Measurements from ENCODE around the gene GDE1.

The GDE1 gene

DNA sequence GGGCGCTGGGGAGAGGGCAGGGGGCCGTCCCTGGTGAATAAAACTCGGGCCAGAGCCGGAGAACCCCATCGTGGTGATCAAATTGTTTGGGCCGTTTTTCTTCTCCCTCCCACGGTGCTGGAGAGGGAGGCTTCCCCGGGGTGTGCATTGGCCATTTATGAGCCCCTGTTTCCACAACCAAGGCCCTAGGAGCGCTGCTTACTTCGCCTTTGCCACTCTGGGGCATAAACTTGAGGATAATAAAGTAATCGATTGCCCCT, 2.4 kb upstream of the GDE1 start:
- no peak for DNase-seq (ENCODE audit: low read depth in 2 of 3, low spot score in 2 of 3)

DNA sequence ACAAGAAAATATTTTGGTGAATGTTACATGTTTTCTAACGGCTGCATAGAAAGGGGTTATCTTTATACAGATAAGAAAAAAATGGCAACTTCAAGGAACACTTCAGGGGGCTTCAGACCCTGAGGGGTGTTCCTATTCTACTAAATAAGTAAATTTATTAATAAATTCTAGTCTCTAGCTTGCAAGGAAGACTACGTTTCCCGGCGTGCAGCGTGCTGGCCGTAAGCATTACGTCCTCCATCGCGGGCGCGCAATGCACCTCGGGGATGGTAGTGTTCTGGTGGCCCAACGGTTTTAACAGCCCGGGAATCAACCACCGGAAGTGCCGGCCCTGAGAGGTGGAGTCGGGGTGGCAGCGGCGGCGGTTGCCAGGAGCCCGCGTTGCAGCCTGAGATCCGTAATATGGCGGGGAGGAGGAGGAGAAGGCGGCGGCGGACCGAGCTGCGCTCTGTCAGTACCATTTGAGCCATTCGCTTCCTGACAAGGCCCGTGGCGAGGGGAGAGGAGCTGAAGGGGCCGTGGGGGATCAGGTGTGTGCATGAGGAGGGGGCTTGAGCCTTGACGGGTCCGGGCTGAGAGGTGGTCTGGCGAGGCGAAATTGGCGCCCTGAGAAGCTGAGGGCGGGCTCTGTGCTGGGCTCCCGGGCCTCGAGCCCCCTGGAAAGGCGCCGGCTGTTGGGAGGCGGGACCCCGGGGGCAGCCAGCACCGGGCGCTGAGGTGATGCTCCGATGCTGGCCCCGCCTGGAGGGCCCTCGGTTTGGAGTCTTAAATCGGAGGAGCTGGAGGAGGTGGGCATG, 1.9 kb upstream of the GDE1 start, which contains the start of gene CCP110:
Gene CCP110, plus strand, starts transcription at position 384 of the 797 bp plus-strand sequence. CDS start 3,940 bp downstream, outside the sequence.
- peak; percentile 69 to 87 (median 83) for DNase-seq (ENCODE audit: low read depth in 2 of 3, low spot score in 2 of 3)

DNA sequence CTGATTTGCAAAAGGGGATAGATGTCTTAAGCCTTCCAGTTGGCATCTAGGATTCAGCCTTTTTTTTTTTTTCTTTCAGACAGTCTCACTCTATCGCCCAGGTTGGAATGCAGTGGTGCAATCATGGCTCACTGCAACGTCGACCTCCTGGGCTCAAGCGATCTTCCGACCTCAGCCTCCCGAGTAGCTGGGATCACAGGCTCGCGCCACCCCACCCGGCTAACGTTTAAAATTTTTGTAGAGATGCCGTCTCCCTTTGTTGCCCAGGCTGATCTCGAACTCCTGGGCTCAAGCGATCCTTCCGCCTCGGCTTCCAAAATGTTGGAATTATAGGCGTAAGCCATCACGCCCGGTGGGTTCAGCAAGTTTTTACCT, 1.3 kb upstream of the GDE1 start:
- DNase-seq (ENCODE audit: low read depth in 2 of 3, low spot score in 2 of 3): no peak

DNA sequence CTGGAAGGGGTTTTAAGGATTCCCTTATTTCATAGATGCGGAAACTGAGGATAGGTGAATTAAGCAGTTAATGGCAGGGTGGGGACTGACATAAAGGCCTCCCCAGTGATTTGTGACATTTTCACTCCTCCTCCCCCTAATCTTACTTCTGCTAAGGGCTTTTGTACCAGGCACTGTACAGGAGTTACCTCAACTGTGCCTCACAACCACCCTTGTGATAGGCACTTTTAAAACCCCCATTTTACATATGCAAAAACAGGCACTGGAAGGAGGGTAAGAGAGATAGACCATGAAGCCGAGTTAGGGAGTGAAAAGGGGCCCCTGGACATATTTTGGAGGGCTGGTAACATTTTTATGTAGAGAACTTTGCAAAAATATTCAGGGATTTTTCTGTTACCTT, 862 bp upstream of the GDE1 start:
- no peak for DNase-seq (ENCODE audit: low read depth in 2 of 3, low spot score in 2 of 3)

DNA sequence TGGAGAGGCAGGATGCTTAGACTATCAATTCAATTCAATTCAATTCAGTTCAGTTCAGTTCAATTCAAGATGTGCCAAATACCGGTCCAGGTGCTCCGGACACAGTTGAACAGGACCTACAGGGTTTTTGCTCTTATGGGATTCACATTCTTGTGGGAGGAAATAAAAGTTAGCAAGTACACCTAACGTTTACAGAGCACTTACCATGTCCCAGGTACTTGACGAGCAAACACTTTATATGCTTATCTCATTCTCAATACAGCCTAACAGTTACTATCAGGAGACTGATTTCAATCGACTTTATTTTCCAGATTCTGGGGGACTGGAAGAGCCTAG, 467 bp upstream of the GDE1 start:
- DNase-seq (ENCODE audit: low read depth in 2 of 3, low spot score in 2 of 3): no peak

DNA sequence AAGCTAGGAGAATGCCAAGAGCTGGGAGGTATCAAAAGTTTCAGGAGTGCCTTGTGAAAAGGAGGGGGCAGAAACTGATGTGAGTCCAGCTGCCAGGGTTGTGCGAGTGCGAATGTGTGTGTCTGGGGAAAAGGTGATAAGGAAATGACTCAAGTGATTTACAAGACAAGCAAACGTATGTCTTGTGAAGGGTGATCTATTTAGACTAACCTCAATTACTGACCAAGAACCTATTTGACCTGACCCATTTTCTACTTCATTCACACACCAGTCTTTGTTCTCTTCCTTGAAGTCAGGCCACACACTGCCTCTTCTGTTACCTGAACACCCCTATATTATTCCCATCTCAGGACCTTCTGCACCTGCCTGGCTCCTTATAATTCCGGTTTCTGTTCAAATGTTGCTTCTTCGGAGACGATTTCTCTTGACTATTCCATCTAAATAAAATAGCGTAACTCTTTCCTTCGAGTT, 1.0 kb downstream of the GDE1 start:
- no peak for DNase-seq (ENCODE audit: low read depth in 2 of 3, low spot score in 2 of 3)

DNA sequence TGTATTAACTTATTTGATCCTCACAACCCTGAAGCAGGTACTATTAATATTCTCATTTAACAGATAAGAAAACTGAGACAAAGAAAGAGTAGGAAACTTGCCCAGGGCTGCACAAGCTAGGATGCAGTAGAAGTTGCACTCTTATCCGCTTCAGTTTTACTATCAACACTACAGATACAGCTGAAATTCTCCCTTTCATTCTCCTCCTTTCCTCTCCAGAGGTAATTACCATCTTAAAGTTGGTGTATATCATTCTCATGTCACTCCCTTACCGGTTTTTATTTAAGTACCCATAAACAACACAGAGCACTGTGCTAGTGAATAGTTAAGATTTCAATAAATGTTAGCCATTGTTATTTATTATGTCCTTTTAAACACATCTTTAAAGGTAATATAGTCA, 3.5 kb downstream of the GDE1 start:
- no peak for DNase-seq (ENCODE audit: low read depth in 2 of 3, low spot score in 2 of 3)

DNA sequence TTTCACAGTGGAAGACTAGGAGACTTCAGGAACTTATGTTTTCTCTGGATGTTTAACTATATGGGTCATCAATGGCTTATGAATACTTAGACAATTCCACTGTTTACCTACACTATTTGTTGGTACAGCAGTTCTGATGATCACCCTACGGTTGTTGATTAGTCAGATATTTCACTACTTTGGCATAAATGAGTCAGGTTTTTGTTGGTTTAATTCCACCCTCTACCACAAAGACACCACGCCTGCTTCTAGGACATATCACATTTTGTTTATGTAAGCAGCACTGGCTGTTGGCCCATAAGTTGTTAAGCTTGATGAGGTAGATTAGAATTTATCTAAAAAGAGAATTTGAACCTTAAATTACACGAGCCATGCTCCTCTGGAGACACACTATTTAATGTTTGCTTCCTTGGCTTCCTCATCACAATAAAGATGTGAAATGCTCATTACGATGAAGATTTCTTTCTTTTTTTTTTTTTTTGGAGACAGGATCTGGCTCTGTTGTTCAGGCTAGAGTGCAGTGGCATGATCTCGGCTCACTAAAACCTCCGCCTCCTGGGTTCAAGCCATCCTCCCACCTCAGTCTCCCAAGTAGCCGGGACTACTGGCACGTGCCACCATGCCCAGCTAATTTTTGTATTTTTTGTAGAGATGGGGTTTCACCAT, 4.3 kb downstream of the GDE1 start:
- DNase-seq (ENCODE audit: low read depth in 2 of 3, low spot score in 2 of 3): no peak

DNA sequence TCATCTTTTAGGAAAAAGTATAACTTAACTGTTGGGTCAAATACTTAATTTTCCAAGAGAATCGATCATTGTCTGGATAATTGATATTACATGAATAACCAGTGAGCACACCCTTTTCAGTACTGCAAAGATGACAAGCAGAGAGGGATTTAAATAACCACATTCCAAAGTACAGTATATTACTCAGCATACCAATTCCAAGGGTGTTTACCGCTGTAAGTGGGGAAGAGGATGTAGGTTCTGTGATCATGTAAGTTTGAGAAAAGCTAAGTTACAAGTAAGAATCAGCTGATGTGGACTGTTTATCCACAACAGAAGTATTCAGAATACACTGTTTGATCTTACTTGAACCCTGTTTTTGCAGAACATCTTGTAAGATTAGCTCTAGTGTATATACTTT, 6.1 kb downstream of the GDE1 start:
- DNase-seq (ENCODE audit: low read depth in 2 of 3, low spot score in 2 of 3): no peak

DNA sequence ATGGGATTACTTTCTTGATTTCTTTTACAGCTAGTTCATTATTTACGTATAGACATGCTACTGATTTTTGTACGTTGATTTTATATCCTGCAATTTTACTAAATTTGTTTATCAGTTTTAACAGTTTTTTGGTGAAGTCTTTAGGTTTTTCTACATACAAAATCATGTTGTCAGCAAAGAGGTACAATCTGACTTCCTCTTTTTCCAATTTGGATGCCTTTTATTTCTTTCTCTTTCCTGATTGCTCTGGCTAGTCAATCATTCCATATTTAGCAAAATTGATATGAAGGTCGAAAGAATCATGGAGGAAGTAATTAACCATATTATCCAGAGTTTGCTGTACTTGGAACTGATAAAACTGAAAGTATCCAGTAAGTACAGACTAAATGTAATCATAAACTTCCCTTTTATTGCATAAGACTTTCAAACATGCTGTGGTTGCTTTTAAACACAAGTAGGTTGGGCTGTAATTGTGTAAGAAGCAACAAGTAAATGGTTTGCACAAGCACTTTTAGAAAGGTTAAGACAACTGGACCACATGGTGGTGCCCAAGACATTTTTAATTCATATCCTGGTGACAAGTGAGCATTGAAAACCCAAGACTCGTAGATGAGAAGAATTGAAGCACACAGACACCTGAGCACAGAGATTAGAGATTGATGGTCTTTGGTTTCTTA, 8.4 kb downstream of the GDE1 start:
- no peak for DNase-seq (ENCODE audit: low read depth in 2 of 3, low spot score in 2 of 3)

DNA sequence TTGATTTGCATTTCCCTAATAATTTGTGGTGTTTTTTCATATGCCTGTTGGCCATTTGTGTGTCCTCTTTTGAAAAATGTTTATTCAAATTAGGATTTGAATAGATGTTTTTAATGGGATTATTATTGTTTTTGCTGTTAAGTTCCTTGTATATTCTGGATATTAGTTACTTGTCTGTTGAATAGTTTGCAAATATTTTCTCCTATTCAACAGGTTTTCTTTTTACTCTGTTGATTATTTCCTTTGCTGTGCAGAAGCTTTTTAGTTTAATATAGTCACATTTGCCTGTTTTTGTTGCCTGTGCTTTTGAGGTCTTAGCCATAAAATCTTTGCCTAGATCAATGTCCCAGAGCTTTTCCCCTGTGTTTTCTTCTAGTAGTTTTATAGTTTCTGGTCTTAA, 9.6 kb downstream of the GDE1 start:
- no peak for DNase-seq (ENCODE audit: low read depth in 2 of 3, low spot score in 2 of 3)

DNA sequence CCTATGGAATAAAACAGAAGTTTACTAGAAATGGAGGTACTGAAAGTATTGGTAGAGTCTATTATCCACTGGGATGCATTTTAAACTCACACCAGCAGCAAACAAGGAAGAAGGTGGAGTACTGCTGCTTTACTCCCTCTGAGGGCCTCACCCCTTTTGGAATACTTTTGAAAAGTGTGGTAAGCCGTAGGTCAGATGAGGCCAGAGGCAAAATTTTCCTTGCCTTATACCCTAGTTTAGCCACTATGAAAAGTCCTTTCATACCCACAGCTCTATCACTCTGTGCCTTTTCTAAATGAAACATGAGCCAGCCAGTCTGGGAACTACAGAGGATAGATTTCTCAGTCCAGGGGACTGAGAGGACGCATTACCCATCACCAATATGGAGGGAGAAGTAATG, 14.0 kb downstream of the GDE1 start:
- DNase-seq (ENCODE audit: low read depth in 2 of 3, low spot score in 2 of 3): no peak

DNA sequence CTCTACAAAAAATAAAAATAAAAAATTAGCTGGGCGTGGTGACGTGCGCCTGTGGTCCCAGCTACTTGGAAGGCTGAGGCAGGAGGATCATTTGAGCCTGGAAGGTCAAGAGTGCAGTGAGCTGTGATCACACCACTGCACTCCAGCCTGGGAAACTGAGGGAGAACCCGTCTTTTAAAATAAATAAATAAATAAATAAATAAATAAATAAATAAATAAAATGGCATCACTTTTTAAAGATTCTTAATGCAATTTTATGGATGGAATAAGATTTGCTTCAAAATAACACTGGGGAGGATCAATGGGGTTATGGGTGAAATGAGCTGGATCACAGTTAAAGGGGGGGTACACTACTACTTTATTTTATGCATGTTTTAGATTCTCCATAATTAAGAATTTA, 14.9 kb downstream of the GDE1 start:
- no peak for DNase-seq (ENCODE audit: low read depth in 2 of 3, low spot score in 2 of 3)

DNA sequence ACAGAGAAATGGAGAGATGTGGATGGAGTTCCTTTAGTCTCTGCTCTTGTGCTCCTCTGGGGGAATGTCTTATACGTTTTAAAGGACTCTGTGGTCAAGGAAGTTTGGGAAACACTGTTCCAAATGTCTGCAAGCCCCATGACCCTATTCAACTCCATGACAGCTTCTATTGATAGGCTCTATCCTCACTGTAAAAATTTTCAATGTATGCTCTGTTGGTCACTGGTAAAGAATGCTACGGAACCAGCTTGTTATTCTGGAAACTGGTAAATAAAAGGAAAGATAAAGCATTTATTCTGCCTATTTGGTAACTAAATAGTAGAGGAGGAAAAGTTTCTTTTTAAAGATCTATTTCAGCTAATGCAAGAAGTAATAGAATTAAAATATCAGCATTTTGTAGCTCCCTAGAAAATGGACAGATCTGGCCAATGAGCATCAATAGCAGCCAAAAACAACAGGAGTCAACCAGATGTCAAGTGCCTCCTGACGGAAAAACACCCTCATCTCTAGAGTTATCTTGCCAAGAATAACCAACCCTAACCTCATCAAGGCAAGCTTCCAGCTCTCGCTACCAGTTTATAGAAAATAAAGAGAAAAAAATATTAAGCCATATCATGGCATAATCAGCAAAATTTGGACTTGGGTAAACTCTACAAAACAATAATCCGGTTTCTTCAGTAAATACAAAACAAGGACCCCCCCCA, 16.1 kb downstream of the GDE1 start:
- DNase-seq (ENCODE audit: low read depth in 2 of 3, low spot score in 2 of 3): no peak

DNA sequence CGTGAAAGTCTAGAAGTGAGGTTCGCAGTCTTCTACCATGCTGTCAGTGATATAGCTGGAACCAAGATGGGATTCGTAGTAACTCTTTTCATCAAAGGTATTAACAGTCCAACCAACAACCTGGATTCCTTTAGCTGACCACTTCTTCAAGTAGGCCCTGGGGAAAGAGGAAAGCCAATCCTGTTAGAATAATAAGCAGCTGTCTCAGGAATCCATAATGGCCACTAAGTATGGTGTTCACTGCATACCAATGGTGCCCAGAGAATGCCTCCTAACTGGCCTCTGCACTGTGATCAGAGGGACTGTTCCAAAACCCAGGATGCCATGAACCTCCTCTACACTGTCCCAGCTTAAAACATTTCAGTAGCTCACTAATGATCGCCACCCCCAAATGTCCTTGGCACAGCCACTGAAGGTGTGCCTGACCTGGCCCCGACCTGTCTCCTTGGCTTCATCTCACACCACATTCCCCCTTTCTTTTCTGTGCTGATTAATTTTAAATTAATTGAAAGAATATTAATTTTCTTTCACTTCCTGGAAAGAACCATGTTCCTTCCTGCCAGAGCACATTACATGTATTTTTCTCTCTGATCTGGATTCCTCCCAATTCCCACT, 18.3 kb downstream of the GDE1 start:
- DNase-seq (ENCODE audit: low read depth in 2 of 3, low spot score in 2 of 3): no peak

DNA sequence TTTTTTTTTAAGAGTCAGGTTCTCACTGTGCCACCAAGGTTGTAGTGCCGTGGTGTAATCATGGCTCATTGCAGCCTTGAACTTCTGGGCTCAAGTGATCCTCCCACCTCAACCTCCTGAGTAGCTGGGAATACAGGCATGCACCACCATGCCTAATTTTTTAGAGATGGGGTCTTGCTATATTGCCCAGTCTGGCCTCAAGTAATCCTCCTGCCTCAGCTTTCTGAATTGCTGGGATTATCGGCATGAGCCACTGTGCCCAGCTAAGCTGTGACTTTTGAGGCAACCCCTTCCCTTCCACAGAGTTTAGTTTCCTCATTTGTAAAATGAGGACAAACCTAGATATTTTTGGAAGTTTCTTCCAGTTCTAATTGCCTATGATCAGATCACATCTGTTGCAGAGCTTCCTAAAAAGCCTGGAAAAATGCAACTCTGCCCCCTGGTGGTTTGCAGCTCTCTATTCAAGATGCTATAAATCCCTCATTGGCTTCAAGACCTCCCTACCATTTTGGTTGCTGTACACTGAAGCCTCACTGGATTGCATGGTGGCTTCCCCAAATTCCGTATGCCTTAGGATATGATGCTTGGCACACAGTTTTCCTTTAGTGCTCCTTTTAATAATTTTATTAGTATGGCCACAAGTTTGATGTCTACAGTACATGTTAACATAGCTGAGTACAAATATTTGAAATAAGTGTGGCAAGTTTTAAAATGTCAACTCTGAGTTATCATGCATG, 19.3 kb downstream of the GDE1 start:
- DNase-seq (ENCODE audit: low read depth in 2 of 3, low spot score in 2 of 3): peak in 1 of 3 experiments; percentile 8

DNA sequence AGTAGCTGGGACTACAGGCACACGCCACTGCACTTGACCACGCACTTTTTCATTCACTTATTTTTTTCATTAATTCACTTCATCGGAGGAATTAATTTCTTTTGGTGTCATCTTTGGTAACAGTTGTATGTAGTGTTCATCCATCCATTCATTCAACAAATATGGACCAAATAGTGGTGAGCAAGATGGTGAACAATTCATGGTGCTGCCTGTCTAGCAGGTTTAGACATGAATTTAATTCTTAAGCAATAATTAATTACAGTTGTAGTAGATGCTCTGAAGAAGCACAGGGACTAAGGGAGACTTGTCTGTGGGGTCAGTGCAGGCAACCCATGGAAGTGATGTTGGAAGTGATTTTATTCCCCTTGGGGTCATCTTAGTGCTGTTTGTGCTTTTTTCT, 22.4 kb downstream of the GDE1 start:
- no peak for DNase-seq (ENCODE audit: low read depth in 2 of 3, low spot score in 2 of 3)

DNA sequence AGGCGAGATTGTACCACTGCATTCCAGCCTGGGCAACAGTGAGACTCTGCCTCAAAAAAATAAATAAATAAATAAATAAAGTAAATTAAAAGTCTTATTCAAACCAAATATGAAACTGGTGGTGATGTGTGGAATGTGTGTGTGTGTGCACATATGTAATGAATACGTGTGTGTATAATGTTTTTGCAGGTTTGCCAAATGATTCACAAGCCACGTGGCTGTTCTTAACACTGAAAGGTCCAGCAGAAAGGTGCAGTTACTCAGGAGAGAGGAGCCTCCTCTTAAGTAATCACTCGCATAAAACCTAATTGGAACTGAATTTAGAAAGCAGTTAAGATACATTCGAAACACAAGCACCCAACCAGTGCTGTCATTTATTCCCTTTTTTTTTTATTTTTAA, 22.9 kb downstream of the GDE1 start:
- no peak for DNase-seq (ENCODE audit: low read depth in 2 of 3, low spot score in 2 of 3)

DNA sequence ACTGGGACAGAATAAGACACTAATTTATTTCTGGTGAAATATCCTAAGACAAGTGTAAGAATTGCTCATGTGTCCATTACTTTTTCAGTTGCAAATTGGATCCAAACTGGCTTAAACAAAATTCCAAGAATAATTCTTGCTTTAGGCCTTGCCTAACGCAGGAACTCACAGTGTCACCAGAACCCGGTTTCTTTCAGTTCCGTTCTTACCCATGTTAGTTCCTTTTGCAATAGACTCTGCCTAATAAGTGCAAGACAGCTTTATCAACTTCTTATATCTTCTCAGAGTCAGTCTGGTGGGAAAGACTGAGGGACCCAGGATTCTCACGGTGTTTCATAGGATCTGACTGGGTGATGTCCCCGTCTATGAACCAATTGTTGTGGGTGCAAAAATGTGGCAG, 24.7 kb downstream of the GDE1 start:
- no peak for DNase-seq (ENCODE audit: low read depth in 2 of 3, low spot score in 2 of 3)

DNA sequence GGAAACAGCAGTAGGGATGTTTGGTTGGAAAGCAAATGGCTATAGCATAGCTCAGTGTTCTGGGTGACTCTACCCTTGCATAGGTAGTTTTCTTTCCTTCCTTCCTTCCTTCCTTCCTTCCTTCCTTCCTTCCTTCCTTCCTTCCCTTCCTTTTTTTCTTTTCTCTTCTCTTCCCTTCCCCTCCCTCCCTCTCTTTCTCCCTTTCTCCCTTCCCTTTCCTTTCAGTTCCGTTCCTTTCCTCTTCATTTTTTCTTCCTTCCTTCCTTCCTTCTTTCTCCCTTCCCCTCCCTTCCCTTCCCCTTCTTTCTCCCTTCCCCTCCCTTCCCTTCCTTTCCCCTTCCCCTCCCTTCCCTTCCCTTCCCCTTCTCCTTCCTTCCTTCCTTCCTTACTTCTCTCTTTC, 31.3 kb downstream of the GDE1 start:
- no peak for DNase-seq (ENCODE audit: low read depth in 2 of 3, low spot score in 2 of 3)

DNA sequence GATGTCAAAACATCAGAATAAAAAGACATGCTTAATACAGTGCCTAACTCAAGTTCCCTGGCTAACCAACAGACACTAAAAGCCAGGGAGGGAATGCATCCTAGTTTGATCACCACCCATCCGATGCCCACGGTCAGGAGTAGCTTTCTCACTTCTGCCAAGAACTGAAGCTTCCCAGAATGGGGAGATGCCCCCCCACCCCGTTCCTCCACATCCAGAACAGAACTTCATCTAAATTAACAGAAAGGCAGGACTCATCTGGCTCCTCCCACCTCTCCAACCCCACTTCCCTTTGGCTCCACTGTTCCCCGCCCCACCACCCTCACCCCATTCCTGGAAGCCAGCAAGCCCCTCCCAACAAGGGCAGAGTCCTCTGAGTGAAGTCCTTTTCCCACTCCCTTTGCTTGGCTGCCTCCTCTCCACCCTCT, 33.7 kb downstream of the GDE1 start:
- no peak for DNase-seq (ENCODE audit: low read depth in 2 of 3, low spot score in 2 of 3)

All from activated CD8-positive, alpha-beta memory T cell treated with anti-CD3 and anti-CD28 coated beads for 48 hours (primary cell).